Lower lobe of right lung (tissue), 2 donors: ENCODE measurements around the gene WDR1. TPM values are rescaled to one million over a fixed set of nuclear protein-coding genes. Genes with fewer than 3 reads are reported as not detected.

Experiments
- ATAC-seq, 2 donors: fragments of 200-7000 bp; cut with Tn5 transposase; one replicate each; pipeline ENCODE4 v1.9.1; 2020 to 2022; ENCODE audit warnings: mild to moderate bottlenecking in 2 of 2, moderate library complexity in 2 of 2
- DNase-seq: peaks from one replicate; pipeline ENCODE4 v3.0.0-alpha.2; 2020
- H3K27ac ChIP-seq: fragments of 200-600 bp; one replicate; pipeline ENCODE4 v1.8.0; 2022
- H3K27me3 ChIP-seq: fragments of 200-600 bp; one replicate; pipeline ENCODE4 v1.8.0; 2022; ENCODE audit warnings: low read depth
- H3K36me3 ChIP-seq: fragments of 200-600 bp; one replicate; pipeline ENCODE4 v1.8.0; 2022; ENCODE audit warnings: mild to moderate bottlenecking
- H3K4me1 ChIP-seq: fragments of 200-600 bp; one replicate; pipeline ENCODE4 v1.8.0; 2022
- H3K4me3 ChIP-seq: fragments of 200-600 bp; one replicate; pipeline ENCODE4 v1.8.0; 2022; ENCODE audit warnings: mild to moderate bottlenecking
- H3K9me3 ChIP-seq: fragments of 200-600 bp; one replicate; pipeline ENCODE4 v1.8.0; 2022
- CTCF ChIP-seq: fragments of 200-600 bp; IDR thresholded peaks from one replicate; pipeline ENCODE4 v1.8.0; 2022; ENCODE audit warnings: antibody characterized with exemption, mild to moderate bottlenecking
- intact Hi-C: fragments of 100-400 bp; cut with DNase I; formaldehyde crosslinking; loops from one replicate; pipeline ENCODE4 v1.11.0; 2022
- total RNA-seq: library from RNA; stranded (reverse); fragmentation: NEBNext Ultra II Directional; extraction: Animal tissue kit (Norgen Biotek cat#: 25700); gene quantifications from one replicate; pipeline ENCODE4 v1.2.1, GENCODE V29; 2021
- donor health status: DM: no; HTN: yes; CAD: no; lungs with severe emphysema.

The WDR1 gene
- total RNA-seq, 1 donor from 2014 or later: 233 TPM

- DNase-seq: peak; percentile 66
- peak; percentile 63 for TF ChIP-seq CTCF
- intact Hi-C loops: no loop called here
These were observed 52.9 kb downstream of the WDR1 start for GRCh38 chr4:10063544-10064300.

GRCh38 chr4:10061650-10062415 lies 54.8 kb downstream of the WDR1 start:
- no peak overlapping the region for H3K4me3 ChIP-seq
- no peak overlapping the region for H3K27ac ChIP-seq
- ATAC-seq (no peak), DNase-seq (no peak)
- no peaks in the 10 kb centered on the region for H3K9me3 ChIP-seq
- H3K36me3 ChIP-seq: peaks cover 13% of the 10 kb centered on the region
- intact Hi-C loops: no loop called here
- no peaks in the 10 kb centered on the region for H3K27me3 ChIP-seq
- peaks cover 15% of the 10 kb centered on the region for H3K4me1 ChIP-seq
- no peak for TF ChIP-seq CTCF

More at GRCh38 chr4:10063544-10064300, 52.9 kb downstream of the WDR1 start:
- no peaks in the 10 kb centered on the region for H3K27me3 ChIP-seq
- H3K27ac ChIP-seq: peak overlapping the region; percentile 26
- peaks cover 15% of the 10 kb centered on the region for H3K4me1 ChIP-seq
- peak; percentile 82 to 94 for ATAC-seq
- H3K9me3 ChIP-seq: no peaks in the 10 kb centered on the region
- no peak overlapping the region for H3K4me3 ChIP-seq
- peaks cover 20% of the 10 kb centered on the region for H3K36me3 ChIP-seq

GRCh38 chr4:10058371-10058770 lies 58.2 kb downstream of the WDR1 start:
- TF ChIP-seq CTCF: no peak
- Histone ChIP-seq H3K27me3 (no peaks in the 10 kb centered on the region), H3K36me3 (no peaks in the 10 kb centered on the region), H3K4me3 (no peak overlapping the region), H3K27ac (no peak overlapping the region), H3K9me3 (no peaks in the 10 kb centered on the region), H3K4me1 (peaks cover 5% of the 10 kb centered on the region)
- intact Hi-C loops: no loop called here
- ATAC-seq (no peak), DNase-seq (no peak)

GRCh38 chr4:10057023-10057395 lies 59.6 kb downstream of the WDR1 start:
- Histone ChIP-seq H3K4me3 (no peak overlapping the region), H3K36me3 (no peaks in the 10 kb centered on the region), H3K4me1 (no peaks in the 10 kb centered on the region), H3K27ac (no peak overlapping the region), H3K27me3 (no peaks in the 10 kb centered on the region), H3K9me3 (no peaks in the 10 kb centered on the region)
- no peak for TF ChIP-seq CTCF
- ATAC-seq (no peak), DNase-seq (no peak)
- intact Hi-C loops: no loop called here

GRCh38 chr4:10056334-10057022 lies 60.1 kb downstream of the WDR1 start:
- H3K27ac ChIP-seq: no peak overlapping the region

More at GRCh38 chr4:10056334-10057022, 60.1 kb downstream of the WDR1 start:
- Histone ChIP-seq H3K4me3 (no peak overlapping the region), H3K36me3 (no peaks in the 10 kb centered on the region), H3K4me1 (no peaks in the 10 kb centered on the region), H3K9me3 (no peaks in the 10 kb centered on the region), H3K27me3 (no peaks in the 10 kb centered on the region)
- TF ChIP-seq CTCF: no peak
- DNase-seq (no peak), ATAC-seq (no peak)
- intact Hi-C loops: no loop called here
